ENCODE data around the gene RNGTT. TPM values are rescaled to one million over a fixed set of nuclear protein-coding genes. Genes with fewer than 3 reads are reported as not detected.
"Not testable (repeated sequence)": the region's sequence is repeated elsewhere in the genome, so short reads cannot be mapped to it uniquely, and the experiment has no call there.

RNGTT gene
- total RNA-seq, 1 donor from 2014 or later, result 28.4 TPM

DNA sequence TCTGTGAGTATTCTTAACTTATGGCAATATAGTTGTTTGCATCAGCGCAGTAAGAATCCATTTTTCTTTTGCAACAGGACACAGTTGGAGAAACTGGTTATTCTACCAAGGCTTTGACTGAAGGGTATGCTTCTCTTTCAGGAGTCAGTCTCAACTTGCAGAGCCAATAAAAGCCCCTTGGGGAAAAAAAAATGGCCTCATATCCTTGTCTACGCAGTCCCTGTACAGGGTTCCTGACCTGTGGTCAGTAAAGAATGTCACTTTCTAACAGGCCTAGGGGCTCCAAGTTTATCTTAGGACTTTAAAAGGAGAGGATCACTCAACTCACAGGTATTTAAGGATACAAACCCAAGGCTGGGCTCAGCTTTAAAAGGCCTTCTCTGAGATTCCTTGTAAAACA, 6.9 kb upstream of the RNGTT start:
- DNase-seq, result no peak

DNA sequence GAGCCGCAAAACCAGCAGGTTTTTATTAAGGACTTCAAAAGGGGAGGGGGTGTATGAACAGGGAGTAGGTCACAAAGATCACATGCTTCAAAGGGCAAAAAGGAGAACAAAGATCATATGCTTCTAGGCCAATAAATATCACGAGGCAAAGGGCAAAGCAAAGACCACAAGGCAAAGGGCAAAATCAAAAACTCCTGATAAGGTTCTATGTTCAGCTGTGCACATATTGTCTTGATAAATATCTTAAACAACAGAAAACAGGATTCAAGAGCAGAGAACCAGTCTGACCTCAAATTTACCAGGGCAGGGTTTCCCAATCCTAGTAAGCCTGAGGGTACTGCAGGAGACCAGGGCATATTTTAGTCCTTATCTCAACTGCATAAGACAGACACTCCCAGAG, 5.8 kb upstream of the RNGTT start:
- not testable (repeated sequence) for DNase-seq

DNA sequence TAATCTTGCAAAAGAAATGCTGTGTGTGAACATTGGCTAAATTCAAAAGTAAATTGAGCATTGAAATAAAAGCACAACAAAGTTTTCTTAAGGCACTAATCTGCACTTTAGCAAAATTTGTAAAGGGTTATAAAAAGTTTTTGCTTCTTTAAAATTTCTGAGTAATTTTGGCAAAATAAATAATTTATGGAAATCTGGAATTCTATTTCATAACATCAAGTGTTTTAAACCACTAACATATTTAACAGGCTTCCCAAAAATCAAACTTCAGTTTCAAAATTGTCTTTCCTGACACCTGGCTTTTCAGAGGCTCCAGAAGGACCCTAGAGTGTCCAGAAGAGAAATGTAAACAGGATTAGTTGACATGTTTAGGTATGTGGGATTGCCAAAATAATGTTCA, 4.5 kb upstream of the RNGTT start:
- DNase-seq, result no peak

DNA sequence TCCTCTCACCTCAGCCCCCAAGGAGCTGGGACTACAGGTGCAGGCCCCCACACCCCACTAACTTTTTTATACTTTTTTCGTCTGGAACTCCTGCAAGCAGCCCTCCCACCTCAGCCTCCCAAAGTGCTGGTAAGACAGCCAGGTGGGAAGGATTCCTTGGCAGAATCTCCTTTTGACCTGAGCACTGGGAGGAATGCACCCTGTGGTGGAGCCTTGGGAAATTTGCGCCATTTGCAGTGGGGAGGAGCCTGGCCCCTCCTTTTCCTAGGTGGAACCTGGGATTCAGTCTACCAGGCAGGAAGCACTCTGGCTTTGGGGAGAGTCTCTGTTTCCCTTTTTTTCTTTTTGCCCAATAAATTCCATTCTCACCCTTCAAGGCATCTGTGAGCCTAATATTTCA, 2.3 kb upstream of the RNGTT start:
- DNase-seq, result no peak

- DNase-seq, result no peak
Observed at GRCh38 chr6:88964509-88964908, 1.1 kb upstream of the RNGTT start.

DNA sequence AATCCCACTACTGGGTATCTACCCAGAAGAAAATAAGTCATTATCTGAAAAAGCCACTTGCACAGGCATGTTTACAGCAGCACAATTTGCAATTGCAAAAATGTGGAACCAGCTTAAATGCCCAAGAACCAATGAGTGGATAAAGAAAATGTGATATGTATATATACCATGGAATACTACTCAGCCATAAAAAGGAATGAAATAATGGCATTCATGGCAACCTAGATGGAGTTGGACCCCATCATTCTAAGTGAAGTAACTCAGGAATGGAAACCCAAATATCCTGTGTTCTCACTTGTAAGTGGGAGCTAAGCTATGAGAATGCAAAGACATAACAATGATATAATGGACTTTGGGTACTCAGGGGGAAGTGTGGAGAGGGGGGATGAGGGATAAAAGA, 4.6 kb downstream of the RNGTT start:
- DNase-seq, result no peak

DNA sequence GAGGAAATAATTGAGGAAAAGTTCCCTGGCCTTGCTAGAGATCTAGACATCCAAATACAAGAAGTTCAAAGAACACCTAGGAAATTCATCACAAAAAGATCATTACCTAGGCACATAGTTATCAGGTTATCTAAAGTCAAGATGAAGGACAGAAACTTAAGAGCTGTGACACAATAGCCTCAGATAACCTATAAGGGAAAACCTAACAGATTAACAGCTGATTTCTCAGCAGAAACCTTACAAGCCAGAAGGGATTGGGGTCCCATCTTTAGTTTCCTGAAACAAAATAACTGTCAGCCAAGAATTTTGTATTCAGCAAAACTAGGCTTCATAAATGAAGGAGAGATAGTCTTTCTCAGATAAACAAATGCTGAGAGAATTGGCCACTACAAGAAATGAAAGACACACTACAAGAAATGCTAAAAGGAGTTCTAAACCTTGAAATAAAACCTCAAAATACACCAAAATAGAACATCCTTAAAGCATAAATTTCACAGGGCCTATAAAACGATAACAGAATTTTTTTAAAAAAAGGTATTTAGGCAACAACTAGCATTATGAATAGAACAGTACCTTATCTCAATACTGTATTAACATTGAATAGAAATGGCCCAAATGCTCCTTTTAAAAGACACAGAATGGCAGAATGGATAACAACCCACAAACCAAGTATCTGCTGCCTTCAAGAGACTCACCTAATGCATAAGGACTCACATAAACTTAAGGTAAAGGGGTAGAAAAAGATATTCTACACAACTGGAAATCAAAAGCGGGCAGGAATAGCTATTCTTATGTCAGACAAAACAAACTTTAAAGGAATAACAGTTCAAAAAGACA, 9.7 kb downstream of the RNGTT start:
- no peak for DNase-seq

DNA sequence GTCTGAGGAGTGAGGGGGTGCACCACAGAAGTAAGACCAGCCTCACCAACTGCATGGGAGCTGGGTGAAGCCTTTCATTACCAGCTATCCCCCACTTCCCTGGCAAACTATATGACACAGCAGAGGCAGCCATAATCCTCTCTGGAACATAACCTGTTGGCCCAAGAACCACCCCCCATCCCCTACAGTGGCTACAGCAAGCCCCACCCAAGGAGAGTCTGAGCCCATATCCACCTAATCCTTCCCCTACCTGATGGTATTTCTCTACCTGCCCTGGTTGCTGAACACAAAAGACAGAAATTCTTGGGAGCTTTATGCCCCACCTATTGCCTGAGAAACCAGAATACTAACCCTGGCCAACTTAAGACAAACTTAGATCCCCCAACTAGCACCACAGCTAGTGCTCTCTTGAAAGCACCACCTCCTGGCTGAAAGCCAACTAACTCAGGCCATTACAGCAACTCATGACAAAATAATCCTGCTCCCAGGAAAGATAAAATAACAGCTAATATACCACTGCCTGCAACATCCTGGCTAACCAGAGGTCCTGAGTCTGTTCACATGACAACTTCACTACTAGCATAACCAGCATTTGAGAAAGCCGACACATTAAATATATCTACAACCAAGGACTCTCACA, 11.2 kb downstream of the RNGTT start:
- no peak for DNase-seq

DNA sequence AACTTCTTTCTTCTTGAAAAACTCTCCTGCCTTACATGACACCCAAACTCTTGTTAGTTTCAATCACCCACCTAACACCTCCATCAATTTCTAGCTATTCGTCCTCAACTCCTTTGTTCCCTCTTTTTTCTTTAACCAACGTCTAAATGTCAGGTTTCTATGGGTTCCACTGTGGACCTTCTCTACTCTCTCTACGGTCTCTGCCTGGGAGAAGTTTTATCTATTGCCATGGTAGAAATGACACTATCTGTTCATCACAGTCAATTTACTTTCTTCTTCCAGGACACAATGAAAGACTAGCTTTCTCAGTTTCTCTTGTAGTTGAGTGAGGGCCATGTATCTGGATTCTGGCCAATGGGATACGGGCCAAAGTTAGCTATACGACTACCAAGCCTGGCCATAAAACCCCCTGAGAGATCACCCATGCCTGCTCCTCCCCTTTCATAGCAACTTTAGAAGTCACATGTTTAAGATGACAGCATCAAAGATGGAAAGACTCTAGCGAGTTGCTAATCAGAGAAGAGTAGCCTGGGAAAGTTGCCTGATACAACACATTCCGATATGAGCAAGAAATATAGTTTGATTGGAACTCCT, 17.9 kb downstream of the RNGTT start:
- no peak for DNase-seq

GRCh38 chr6:88933521-88933920, 29.9 kb downstream of the RNGTT start:
- DNase-seq, result no peak

DNA sequence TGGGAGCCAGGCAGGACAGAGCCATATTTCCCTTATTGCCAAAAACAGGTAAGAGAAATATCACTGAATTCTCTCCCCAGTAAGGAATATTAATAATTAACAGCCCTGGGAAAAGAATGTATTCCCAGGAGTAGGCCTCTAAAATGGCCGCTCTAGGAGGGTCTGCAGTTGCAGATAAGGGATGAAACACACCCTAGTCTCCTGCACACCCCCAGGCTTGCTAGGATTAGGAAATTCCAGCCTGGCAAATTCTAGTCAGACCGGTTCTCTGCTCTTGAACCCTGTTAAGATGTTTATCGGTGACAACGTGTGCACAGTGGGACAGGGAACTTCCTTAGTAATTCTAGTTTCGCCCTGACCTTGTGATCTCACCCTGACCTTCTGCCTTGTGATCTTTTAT, 31.4 kb downstream of the RNGTT start:
- not testable (repeated sequence) for DNase-seq

DNA sequence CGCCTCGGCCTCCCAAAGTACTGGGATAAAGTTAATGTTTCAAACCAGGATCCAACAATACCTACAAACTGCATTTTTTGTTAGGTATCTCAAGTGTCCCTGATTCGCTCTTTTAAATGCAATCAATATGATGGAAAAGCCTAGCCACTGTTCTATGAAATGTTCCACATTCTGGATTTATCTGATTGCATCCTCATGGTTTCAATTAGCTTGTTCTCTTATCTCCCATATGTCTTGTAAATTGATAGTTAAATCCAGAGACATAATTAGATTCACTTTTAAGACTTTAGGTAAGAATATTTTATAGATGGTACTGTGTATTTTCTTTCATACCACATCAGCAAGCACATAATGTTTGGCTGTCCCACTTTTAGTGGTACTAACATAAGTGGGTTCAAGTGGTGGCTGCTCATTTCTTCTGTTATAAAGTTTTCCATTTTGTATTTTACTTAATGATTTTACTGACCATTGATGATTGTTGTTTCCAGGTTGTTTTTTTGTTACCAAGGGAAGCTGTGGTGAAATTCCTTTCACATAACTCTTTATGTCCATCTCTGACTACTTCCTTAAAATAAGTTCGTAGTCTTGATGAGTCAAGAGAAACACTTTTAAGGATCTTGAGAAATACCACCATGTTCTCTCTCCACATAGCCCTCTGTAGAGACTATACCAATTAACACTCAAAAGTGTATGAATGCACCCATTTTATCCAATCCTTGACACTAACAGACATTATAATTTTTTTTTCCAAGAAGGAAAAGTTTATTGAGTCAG, 40.5 kb downstream of the RNGTT start:
- no peak for DNase-seq

DNA sequence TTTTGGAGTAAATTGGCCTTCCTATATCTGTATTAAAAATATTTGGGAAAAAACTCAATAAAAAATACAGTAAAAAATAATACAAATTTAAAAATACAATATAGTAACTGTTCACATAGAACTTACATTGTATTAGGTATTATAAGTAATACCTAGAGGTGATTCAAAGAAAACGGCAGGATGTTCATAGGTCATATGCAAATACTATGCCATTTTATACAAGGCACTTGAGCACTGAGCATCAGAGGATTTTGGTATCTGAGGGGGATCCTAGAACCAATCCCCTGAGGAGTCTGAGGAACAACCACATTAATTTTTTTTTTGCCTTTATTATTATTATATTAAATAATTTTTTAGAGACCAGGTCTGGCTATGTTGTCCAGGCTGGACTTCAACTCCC, 41.7 kb downstream of the RNGTT start:
- no peak for DNase-seq

- no peak for DNase-seq
Observed at GRCh38 chr6:88920774-88921733, 42.4 kb downstream of the RNGTT start.

DNA sequence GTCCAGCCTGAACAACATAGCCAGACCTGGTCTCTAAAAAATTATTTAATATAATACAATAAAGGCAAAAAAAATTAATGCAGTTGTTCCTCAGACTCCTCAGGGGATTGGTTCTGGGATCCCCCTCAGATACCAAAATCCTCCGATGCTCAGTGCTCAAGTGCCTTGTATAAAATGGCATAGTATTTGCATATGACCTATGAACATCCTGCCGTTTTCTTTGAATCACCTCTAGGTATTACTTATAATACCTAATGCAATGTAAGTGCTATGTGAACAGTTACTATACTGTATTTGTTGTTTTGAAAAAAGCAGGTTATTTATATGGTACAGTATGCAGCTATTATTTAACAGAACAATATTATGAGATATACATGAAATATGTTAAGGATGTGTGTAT, 43.3 kb downstream of the RNGTT start:
- no peak for DNase-seq

DNA sequence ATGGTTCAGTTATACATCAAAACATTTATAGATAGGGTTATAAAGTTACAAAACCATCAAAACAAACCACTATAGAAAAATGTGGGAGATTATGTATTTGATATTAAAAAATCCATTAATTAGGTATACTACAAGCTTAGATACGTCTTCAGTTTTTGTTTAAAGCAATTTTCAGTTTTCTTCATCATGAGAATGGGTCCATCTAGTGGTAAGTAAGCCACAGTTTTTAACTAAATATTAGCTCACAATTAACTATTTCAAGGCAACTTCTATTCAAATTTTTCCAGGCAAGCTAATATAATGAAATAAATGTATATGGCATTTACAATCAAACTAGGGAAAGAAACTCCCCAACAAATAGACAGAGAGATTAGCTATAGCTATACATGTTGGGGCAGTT, 44.4 kb downstream of the RNGTT start:
- DNase-seq, result no peak

DNA sequence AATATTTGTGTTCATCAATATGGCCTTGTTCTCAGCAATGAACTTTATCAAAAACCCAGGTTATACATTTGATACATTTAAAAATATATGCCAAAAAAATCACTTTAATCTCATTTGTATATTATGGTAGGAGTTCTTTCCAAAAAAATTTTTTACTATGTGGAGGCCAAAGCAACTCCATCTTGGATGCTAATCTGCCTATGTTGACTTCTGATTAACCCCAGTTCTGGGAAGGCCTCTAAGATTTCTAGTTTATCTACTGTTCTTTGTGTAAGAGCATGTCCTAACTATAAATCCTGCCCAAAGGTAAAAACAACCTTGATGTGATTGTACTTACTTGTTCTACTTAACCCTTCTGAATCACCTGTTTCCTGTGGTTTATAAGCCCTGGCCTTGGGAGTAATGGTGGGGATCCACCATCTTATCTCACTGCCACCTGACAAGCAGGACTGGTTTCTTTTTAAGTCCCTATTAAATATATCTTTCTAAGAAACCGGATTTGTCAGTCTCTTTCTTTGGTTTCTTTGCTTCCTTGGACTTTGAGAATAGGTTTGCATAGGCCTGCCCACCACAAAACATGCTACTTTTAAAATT, 46.7 kb downstream of the RNGTT start:
- no peak for DNase-seq

DNA sequence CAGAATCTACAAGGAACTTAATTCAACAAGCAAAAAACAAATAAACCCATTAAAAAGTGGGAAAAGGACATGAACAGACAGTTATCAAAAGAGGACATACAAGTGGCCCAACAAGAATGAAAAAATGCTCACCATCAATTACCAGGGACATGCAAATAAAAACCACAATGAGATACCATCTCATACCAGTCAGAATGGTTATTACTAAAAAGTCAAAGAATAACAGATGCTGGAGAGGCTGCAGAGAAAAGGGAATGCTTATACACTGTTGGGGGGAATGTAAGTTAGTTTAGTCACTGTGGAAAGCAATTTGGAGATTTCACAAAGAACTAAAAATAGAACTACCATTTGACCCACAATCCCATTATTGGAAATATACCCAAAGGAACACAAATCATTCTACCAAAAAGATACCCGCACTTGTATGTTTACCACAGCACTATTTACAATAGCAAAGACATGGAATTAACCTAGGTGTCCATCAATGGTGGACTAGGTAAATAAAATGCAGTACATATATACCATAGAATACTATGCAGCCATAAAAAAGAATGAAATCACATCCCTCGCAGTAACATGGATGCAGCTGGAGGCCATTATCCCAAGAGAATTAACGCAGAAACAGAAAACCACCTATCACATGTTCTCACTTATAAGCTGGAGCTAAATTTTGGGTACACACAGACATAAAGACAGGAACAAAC, 48.4 kb downstream of the RNGTT start:
- DNase-seq, result no peak

GRCh38 chr6:88914180-88914579, 49.2 kb downstream of the RNGTT start:
- DNase-seq, result no peak

GRCh38 chr6:88913471-88913870, 49.9 kb downstream of the RNGTT start:
- DNase-seq, result no peak
